ENCODE measurements around the gene KRT16. TPM values are rescaled to one million over a fixed set of nuclear protein-coding genes. Genes with fewer than 3 reads are reported as not detected.

Gene KRT16
- total RNA-seq, 1 experiment from 2014 or later, result 0.61 TPM

DNA sequence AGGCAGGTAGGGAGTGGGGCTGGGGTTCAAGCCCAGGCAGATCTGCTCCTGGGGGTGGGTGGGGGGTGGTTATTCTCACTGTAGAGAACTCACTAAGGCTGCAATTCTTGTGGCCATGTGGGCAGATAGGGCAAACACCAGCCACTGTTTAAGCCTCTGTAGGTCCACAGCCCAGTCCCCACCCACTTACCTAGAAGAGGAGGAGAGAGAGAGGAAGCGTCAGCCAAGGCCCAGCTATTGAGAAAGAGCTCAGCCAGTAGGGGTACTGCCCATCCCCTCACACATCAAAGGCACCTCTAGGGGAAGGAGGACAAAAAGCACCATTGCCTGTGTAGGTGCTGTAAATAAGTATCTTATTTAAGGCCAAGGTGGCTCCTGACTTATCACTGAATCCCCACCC, 12.9 kb downstream of the KRT16 start:
- H4K20me1 ChIP-seq (ENCODE audit: insufficient read depth), result no peaks in the 10 kb centered on the region
- no peak overlapping the region for H3K4me3 ChIP-seq (replicated peaks in 1 of 2; ENCODE audit: low read depth in 1 of 2, low read length in 2 of 2)
- CTCF ChIA-PET, result no interaction called here
- no peak for ATAC-seq
- BruUV-seq (replicated peaks), result no TSS peak
- RAD21 ChIA-PET (ENCODE audit: low non-redundant PET in 1 of 2, low total read pairs in 2 of 2, uncharacterized antibody in 2 of 2, unreplicated experiment in 2 of 2), result no interaction called here
- TF ChIP-seq SRF (IDR thresholded peaks at IDR 0.05; ENCODE audit: low read depth) (no peak), CBX3 (IDR thresholded peaks at IDR 0.05; ENCODE audit: low read depth) (no peak), JUND (IDR thresholded peaks at IDR 0.05) (no peak), SP1 (IDR thresholded peaks at IDR 0.05; ENCODE audit: low read depth) (no peak), ZNF274 (IDR thresholded peaks at IDR 0.05; ENCODE audit: low read depth, low read length) (no peak), POLR2AphosphoS5 (IDR thresholded peaks at IDR 0.05; ENCODE audit: low read depth, low read length) (no peak), EGR1 (IDR thresholded peaks at IDR 0.05; ENCODE audit: low read depth) (no peak), EZH2phosphoT487 (IDR thresholded peaks at IDR 0.05; ENCODE audit: borderline replicate concordance) (no peak), ZFX (IDR thresholded peaks at IDR 0.05) (no peak), RAD21 (IDR thresholded peaks at IDR 0.05; ENCODE audit: low read depth) (no peak), POLR2A (IDR thresholded peaks at IDR 0.05; ENCODE audit: borderline replicate concordance, extremely low read depth, insufficient read depth, insufficient read length) (no peak), EZH2 (IDR thresholded peaks at IDR 0.05) (no peak), SIN3A (IDR thresholded peaks at IDR 0.05; ENCODE audit: low read depth) (no peak), YY1 (IDR thresholded peaks at IDR 0.05; ENCODE audit: extremely low read depth, insufficient replicate concordance, low read depth, low read length) (no peak), TCF7L2 (IDR thresholded peaks at IDR 0.05; ENCODE audit: borderline replicate concordance, extremely low read depth, insufficient read depth, insufficient read length) (no peak)
- TF ChIP-seq, protein P1, sequence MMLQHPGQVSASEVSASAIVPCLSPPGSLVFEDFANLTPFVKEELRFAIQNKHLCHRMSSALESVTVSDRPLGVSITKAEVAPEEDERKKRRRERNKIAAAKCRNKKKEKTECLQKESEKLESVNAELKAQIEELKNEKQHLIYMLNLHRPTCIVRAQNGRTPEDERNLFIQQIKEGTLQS (IDR thresholded peaks at IDR 0.05), result no peak
- TF ChIP-seq, protein P2, sequence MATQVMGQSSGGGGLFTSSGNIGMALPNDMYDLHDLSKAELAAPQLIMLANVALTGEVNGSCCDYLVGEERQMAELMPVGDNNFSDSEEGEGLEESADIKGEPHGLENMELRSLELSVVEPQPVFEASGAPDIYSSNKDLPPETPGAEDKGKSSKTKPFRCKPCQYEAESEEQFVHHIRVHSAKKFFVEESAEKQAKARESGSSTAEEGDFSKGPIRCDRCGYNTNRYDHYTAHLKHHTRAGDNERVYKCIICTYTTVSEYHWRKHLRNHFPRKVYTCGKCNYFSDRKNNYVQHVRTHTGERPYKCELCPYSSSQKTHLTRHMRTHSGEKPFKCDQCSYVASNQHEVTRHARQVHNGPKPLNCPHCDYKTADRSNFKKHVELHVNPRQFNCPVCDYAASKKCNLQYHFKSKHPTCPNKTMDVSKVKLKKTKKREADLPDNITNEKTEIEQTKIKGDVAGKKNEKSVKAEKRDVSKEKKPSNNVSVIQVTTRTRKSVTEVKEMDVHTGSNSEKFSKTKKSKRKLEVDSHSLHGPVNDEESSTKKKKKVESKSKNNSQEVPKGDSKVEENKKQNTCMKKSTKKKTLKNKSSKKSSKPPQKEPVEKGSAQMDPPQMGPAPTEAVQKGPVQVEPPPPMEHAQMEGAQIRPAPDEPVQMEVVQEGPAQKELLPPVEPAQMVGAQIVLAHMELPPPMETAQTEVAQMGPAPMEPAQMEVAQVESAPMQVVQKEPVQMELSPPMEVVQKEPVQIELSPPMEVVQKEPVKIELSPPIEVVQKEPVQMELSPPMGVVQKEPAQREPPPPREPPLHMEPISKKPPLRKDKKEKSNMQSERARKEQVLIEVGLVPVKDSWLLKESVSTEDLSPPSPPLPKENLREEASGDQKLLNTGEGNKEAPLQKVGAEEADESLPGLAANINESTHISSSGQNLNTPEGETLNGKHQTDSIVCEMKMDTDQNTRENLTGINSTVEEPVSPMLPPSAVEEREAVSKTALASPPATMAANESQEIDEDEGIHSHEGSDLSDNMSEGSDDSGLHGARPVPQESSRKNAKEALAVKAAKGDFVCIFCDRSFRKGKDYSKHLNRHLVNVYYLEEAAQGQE (IDR thresholded peaks at IDR 0.05; ENCODE audit: low read depth), result no peak
- TF ChIP-seq, protein P3, sequence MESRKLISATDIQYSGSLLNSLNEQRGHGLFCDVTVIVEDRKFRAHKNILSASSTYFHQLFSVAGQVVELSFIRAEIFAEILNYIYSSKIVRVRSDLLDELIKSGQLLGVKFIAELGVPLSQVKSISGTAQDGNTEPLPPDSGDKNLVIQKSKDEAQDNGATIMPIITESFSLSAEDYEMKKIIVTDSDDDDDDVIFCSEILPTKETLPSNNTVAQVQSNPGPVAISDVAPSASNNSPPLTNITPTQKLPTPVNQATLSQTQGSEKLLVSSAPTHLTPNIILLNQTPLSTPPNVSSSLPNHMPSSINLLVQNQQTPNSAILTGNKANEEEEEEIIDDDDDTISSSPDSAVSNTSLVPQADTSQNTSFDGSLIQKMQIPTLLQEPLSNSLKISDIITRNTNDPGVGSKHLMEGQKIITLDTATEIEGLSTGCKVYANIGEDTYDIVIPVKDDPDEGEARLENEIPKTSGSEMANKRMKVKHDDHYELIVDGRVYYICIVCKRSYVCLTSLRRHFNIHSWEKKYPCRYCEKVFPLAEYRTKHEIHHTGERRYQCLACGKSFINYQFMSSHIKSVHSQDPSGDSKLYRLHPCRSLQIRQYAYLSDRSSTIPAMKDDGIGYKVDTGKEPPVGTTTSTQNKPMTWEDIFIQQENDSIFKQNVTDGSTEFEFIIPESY (IDR thresholded peaks at IDR 0.05; ENCODE audit: extremely low read depth, insufficient replicate concordance, low read length), result no peak
- POLR2A ChIA-PET, result no interaction called here
- no peaks in the 10 kb centered on the region for H3K36me3 ChIP-seq (ENCODE audit: control insufficient read depth in 1 of 2, insufficient read depth in 2 of 2, low read length in 2 of 2)
- no peak overlapping the region for H2AFZ ChIP-seq (ENCODE audit: low read depth, low read length, poor library complexity, severe bottlenecking)
- DNase-seq (ENCODE audit: low read depth, low spot score), result no peak
- no peaks in the 10 kb centered on the region for H3K27me3 ChIP-seq (ENCODE audit: insufficient read depth, low read length)
- no peaks in the 10 kb centered on the region for H3K9me2 ChIP-seq (ENCODE audit: insufficient read depth)
- H3K4me1 ChIP-seq (ENCODE audit: control insufficient read depth in 1 of 2, insufficient read depth in 2 of 2, low read length in 2 of 2), result no peaks in the 10 kb centered on the region
- no peaks in the 10 kb centered on the region for H3K79me2 ChIP-seq (ENCODE audit: insufficient read depth, low read length)
- H3K4me2 ChIP-seq (ENCODE audit: low read length), result no peak overlapping the region
- no peak overlapping the region for H3K9ac ChIP-seq (ENCODE audit: low read length)
- no peak overlapping the region for H3K27ac ChIP-seq (ENCODE audit: low read depth, low read length)
- no peaks in the 10 kb centered on the region for H3K9me3 ChIP-seq (ENCODE audit: control insufficient read depth in 1 of 2, insufficient read depth in 1 of 2, low read depth in 1 of 2, low read length in 2 of 2)
- intact Hi-C loops (cut with micrococcal nuclease), result no loop called here
